ENCODE results near the gene ADIPOR1.
"Not testable (repeated sequence)": the region's sequence is repeated elsewhere in the genome, so short reads cannot be mapped to it uniquely, and the experiment has no call there.

The ADIPOR1 gene, protein sequence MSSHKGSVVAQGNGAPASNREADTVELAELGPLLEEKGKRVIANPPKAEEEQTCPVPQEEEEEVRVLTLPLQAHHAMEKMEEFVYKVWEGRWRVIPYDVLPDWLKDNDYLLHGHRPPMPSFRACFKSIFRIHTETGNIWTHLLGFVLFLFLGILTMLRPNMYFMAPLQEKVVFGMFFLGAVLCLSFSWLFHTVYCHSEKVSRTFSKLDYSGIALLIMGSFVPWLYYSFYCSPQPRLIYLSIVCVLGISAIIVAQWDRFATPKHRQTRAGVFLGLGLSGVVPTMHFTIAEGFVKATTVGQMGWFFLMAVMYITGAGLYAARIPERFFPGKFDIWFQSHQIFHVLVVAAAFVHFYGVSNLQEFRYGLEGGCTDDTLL

DNA sequence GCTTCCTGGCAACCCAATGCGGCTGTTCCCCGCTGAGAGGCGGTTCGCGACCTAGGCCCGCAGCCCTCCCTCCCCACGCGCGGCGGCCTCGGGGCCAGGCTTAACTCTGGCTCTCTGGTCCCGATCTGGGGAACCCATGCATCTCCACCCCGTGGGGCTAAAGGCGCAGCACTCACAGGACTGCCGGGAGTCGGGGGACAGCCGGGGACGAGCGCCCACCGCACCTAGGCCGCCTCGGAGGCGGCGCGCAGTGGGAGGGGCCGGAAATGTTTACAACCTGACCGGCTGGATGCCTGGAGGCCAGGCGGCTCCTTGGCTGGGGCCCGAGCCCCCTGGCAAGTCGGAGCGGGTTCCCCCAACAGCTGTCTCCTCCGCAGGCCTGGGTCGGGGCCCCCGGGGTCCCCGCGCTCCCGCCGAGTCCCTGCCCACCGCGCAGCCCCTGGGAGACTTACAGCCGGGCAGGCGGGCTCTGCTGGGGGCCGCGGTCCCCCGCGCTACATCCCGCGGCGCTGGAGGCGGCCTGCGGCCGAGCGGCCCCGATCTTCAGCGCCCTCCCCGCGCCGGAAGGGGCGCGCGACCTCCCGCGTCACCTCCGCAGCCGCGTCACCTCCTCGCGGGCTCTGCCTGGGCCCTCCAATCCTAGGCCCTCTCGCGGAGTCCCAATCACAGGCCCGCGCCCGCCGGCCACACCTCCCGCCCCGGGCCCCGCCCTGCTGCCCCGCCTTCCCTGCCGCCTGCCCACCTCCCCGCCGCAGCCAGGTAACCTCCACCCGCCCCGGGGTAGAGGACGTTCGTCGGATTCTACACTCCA, at the start of gene ADIPOR1:
ADIPOR1 (minus strand) TSS at position 580 of the 811 bp plus-strand sequence. CDS start 7,242 bp downstream, outside the sequence.
- in situ Hi-C loops (cut with HindIII; ENCODE audit: low sequenced_read_pairs), result no loop called here

DNA sequence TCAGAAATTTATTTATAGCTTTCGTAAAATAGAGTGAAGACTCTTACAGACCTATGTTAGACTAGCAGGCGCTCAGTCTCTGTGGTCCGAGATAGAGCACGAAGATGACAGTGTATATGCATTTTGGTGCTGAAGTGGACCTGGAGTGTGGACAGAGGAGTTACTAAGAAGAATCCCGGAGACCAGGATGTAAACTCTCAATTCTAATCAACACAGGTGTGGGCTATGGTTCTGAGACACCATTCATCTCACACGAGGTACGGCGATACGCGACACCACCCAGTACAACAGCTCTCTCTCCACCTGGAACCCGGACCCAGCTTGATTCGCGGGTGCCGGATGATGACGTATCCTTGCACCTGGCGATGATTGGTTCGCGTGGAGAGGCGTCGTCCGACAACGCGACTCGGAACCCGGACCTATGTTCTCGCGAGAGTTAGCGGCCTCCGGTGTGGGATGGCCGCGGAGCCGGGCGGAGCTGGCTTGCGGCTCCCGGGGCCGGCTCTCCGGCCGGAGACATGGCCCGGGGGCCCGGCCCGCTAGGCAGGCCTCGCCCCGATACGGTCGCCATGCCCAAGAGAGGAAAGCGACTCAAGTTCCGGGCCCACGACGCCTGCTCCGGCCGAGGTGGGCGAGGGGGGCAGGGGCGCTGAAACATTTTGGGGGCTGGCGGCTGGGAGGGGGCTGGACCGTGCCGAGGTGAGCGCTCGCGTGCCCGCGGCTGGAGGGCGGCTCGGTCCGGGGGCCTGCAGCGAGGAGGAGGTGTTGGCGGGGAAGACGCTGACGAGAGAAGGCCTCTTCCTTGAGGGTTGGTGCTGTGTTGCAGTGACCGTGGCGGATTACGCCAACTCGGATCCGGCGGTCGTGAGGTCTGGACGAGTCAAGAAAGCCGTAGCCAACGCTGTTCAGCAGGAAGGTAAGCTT, 49.1 kb upstream of the ADIPOR1 start, which contains the start of gene TMEM183A:
TMEM183A (plus strand) TSS at position 427 of the 924 bp plus-strand sequence; CDS start at position 519, 92 bp downstream.
- in situ Hi-C loops (cut with HindIII; ENCODE audit: low sequenced_read_pairs), result no loop called here

GRCh38 chr1:203005395-203006142, 47.5 kb upstream of the ADIPOR1 start:
- in situ Hi-C loops (cut with HindIII; ENCODE audit: low sequenced_read_pairs), result not testable (repeated sequence)

GRCh38 chr1:203002951-203003350, 44.8 kb upstream of the ADIPOR1 start:
- in situ Hi-C loops (cut with HindIII; ENCODE audit: low sequenced_read_pairs), result no loop called here

DNA sequence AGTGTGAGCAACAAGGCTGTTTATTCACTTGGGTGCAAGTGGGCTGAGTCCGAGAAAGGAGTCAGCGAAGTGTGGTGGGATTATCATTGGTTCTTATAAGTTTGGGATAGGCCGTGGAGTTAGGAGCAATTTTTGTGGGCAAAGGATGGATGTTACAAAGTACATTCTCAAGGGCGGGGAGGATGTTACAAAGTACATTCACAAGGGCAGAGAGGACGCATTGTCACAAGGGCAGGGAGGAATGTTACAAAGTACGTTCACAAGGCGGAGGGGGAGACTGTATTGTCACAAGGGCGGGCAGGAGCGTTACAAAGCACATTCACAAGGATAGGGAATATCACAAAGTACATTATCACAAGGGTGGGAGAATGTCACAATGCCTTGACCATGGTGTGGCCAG, 43.9 kb upstream of the ADIPOR1 start:
- in situ Hi-C loops (cut with HindIII; ENCODE audit: low sequenced_read_pairs), result no loop called here

DNA sequence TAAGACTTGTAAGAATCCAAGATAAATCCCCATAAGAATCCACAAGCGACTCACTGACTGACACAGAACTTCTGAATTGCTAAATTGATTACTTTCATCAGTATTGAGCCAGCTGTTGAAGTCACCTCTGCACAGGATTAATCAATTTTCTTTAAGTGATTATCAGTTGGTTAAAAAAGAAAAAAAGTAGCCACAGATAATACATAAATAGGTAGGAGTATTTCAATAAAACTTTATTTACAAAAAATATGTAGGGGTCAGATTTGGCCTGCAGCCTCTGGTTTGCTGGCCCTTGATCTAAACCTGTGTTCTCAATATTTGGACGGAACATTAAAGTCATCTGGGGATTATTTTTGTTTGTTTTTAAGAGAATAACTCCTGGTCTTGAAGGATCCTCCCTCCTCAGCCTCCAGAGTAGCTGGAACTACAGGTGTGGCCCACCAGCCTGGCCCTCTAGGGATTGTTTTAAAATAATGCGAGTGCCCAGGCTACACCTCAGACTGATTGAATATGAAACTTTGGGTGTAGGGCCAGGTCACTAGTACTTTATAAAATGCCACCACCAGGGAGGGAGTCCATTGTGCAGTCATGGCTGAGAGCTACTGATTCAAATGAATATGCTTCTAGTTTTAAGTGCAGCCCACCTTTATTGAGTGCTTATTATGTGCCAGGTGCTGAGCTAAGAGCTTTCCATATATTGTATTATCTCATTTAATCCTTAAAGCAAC, 42.3 kb upstream of the ADIPOR1 start:
- in situ Hi-C loops (cut with HindIII; ENCODE audit: low sequenced_read_pairs), result no loop called here

GRCh38 chr1:202998836-202999750, 41.0 kb upstream of the ADIPOR1 start:
- in situ Hi-C loops (cut with HindIII; ENCODE audit: low sequenced_read_pairs), result no loop called here

- in situ Hi-C loops (cut with HindIII; ENCODE audit: low sequenced_read_pairs), result no loop called here
Measured at GRCh38 chr1:202994756-202995155, 36.6 kb upstream of the ADIPOR1 start.

DNA sequence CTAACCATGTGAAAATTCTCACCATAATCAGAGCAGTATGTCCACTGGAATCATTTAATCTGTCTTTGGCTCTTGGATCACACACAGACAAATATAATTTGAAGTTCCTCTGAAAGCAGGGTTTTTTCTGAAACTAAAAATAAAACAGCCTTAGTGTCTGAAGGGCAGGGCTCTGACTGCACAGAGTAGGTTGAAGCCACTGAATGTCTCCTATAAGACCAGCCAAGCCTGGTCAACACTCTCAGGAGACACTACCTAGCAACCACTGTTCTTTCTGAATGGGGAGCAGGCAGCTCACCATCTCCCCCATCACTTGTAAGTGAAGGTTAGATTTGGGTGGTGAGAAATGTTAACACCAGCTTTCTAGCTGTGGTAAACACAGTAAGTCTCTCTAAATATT, 33.0 kb upstream of the ADIPOR1 start:
- in situ Hi-C loops (cut with HindIII; ENCODE audit: low sequenced_read_pairs), result no loop called here

DNA sequence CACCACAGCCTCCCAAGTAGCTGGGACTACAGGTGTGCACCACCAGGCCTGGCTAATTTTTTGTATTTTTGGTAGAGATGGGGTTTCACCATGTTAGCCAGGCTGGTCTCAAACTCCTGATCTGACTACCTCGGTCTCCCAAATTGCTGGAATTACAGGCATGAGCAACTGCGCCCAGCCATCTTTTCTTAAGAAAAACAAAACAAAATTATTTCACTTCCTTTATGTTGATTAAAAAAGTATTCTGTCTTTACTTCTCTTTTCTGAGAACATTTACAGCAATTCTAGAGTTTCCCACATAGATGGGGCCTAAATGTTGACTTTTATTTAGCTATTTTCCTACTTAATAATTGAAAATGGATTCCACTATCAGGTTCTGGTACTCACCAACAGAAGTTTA, 31.8 kb upstream of the ADIPOR1 start:
- in situ Hi-C loops (cut with HindIII; ENCODE audit: low sequenced_read_pairs), result no loop called here

DNA sequence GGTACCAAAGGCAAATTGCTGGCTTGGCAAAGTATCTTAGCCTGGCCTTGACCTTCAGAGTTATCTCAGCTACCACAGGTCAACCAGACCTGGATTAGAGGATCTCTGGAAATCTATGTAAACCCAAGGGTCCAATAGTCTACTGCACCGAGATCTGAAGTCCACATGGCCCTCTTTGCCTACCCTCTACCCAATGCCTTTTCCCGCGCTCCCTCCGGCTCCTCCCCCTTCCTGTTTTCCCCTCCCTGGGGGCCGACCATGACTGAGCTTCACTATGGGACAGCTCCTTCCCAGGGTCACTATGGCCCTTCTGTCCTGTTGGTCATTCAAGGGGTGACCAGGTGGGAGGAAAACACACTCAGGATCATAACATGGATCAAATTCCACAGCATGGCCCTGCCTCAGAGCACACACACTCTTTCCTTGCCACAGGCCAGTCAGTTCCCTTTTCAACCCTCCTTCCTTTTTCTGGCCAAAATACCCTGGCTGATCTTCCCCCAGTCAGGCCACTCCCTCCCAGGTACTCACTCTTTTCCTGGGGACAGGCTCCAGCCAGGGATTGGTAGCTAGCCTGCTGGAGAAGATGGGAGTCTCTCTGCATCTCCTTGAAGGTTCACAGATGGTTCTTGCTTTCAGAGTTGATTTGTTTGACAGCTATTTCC, 29.9 kb upstream of the ADIPOR1 start:
- in situ Hi-C loops (cut with HindIII; ENCODE audit: low sequenced_read_pairs), result no loop called here

DNA sequence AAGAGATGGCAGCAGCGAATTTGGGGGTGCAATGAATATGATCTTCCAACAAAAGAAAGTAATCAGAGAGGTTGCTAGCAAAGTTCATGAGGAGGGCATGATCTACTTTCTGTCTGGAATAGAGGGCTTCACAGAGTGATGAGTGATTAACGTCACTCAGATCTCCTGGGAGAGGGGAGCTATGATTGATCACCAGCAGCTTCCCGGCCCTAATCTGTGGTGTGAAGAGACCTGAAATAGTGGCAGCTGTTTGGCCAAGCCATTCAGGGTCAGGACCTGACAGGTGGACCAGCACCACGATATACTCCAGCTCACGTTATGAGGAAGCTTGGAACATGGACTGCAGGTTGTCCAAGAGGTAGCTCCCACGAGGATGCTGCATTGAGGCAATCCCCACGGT, 29.1 kb upstream of the ADIPOR1 start:
- in situ Hi-C loops (cut with HindIII; ENCODE audit: low sequenced_read_pairs), result no loop called here

DNA sequence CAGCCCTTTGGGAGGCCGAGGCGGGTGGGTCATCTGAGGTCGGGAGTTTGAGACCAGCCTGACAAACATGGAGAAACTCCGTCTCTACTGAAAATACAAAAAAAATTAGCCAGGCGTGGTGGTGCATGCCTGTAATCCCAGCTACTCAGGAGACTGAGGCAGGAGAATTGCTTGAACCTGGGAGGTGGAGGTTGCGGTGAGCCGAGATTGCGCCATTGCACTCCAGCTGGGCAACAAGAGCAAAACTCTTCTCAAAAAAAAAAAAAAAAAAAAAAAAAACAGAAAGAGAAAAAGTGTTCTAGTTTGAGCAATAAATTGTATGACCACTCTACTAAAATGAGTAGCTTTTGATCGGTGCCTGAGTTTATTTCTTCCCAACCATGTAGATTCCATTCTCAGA, 28.0 kb upstream of the ADIPOR1 start:
- in situ Hi-C loops (cut with HindIII; ENCODE audit: low sequenced_read_pairs), result not testable (repeated sequence)

- in situ Hi-C loops (cut with HindIII; ENCODE audit: low sequenced_read_pairs), result no loop called here
Measured at GRCh38 chr1:202982715-202983430, 24.8 kb upstream of the ADIPOR1 start.

- in situ Hi-C loops (cut with HindIII; ENCODE audit: low sequenced_read_pairs), result no loop called here
Measured at GRCh38 chr1:202981939-202982338, 23.8 kb upstream of the ADIPOR1 start.

DNA sequence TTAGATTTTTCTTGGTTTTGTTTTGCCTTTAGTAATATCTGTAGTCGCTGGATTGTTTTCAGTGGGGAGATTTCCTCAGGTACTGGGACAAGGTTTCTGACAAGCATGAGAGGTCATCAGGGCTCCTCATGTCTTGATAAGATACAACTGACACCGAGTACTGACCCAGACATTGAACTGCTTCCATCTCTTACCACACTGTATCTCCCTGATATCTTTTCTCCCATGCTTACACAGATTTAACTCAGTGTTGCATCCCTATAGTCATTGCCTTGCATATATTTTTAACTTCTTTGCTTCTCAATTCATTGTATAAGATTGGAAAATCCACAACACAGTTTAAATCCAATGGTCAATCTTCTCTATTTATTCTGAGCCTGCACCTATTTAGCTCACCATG, 21.3 kb upstream of the ADIPOR1 start:
- in situ Hi-C loops (cut with HindIII; ENCODE audit: low sequenced_read_pairs), result no loop called here

- in situ Hi-C loops (cut with HindIII; ENCODE audit: low sequenced_read_pairs), result no loop called here
Measured at GRCh38 chr1:202976633-202977032, 18.5 kb upstream of the ADIPOR1 start.

Data from DLD1 (cell line).